Uterus (tissue), 2 donors: ENCODE data around the gene RAB42.

Source experiments
- CTCF ChIP-seq, 4 experiments: fragments of 200-600 bp in 2 of 4; fragments of 450-650 bp in 2 of 4; sonication (generic) in 2 of 4; IDR thresholded peaks; one replicate each; pipeline ENCODE4 v1.5.1; 2016 to 2019; ENCODE audit warnings: antibody characterized with exemption in 4 of 4, mild to moderate bottlenecking in 2 of 4, moderate library complexity in 1 of 4
- POLR2A ChIP-seq, 2 donors: fragments of 450-650 bp; IDR thresholded peaks; one replicate each; pipeline ENCODE4 v1.6.1; 2016; ENCODE audit warnings: antibody characterized with exemption in 2 of 2, mild to moderate bottlenecking in 1 of 2, moderate library complexity in 1 of 2

- TF ChIP-seq CTCF (IDR thresholded peaks at IDR 0.05), result no peak
- TF ChIP-seq POLR2A (IDR thresholded peaks at IDR 0.05), result no peak
These were observed 27.0 kb upstream of the RAB42 start for GRCh38 chr1:28565040-28565439.
